Nephron progenitor cell (in vitro differentiated cells): ENCODE data around the gene SLC4A4.

Source experiments
- DNase-seq: peaks from one replicate; pipeline ENCODE4 v3.0.0; 2021
- H3K27ac Mint-ChIP-seq: 2 replicates; pipeline ENCODE4 v1.8.0; 2021; ENCODE audit warnings: mild to moderate bottlenecking, moderate library complexity, mixed read lengths
- H3K27me3 Mint-ChIP-seq: 2 replicates; pipeline ENCODE4 v1.8.0; 2021; ENCODE audit warnings: mild to moderate bottlenecking, low read depth, mixed read lengths; ENCODE audit not compliant: poor library complexity
- H3K36me3 Mint-ChIP-seq: 2 replicates; pipeline ENCODE4 v1.8.0; 2021; ENCODE audit warnings: low read depth, mixed read lengths
- H3K4me1 Mint-ChIP-seq: 2 replicates; pipeline ENCODE4 v1.8.0; 2021; ENCODE audit warnings: mixed read lengths
- H3K4me3 Mint-ChIP-seq: 2 replicates; pipeline ENCODE4 v1.8.0; 2021; ENCODE audit warnings: mild to moderate bottlenecking, moderate library complexity, mixed read lengths
- H3K9me3 Mint-ChIP-seq: 2 replicates; pipeline ENCODE4 v1.8.0; 2021; ENCODE audit warnings: mild to moderate bottlenecking, moderate library complexity, mixed read lengths
- TF ChIP-seq, protein P1 (sequence below): fragments of 200-600 bp; sonication (generic); IDR thresholded peaks from 2 replicates; pipeline ENCODE4 v1.5.0; 2021; ENCODE audit warnings: antibody characterized with exemption

SLC4A4 gene

DNA sequence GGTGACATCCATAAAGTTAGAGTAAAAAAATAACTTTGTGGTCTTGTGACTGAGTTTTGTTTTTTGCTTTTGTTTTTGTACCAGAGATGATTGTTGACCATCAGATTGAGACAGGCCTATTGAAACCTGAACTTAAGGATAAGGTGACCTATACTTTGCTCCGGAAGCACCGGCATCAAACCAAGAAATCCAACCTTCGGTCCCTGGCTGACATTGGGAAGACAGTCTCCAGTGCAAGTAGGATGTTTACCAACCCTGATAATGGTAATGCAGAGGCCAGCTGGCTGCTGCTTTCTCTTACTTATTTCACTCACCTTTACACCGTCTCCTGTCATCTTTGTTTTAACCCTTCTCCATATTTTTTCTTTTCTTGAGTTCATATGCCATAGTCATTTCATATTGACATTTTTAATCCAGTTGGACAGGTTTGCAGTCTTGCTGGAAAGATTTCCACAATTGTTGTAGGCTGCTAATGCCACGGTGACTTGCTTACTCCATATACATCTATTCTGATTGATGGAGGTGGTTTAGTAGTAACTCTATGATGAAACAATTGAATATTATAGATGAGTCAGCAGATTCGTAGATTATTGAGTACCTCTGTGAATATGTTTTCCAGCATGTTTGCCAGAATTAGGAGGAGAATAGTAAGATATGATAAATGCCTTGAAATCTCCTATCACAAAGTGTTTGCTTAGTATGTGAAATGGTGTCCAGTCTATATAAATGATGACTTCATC is 18.3 kb downstream of the SLC4A4 start:
- DNase-seq, result no peak
- TF ChIP-seq, protein P1, sequence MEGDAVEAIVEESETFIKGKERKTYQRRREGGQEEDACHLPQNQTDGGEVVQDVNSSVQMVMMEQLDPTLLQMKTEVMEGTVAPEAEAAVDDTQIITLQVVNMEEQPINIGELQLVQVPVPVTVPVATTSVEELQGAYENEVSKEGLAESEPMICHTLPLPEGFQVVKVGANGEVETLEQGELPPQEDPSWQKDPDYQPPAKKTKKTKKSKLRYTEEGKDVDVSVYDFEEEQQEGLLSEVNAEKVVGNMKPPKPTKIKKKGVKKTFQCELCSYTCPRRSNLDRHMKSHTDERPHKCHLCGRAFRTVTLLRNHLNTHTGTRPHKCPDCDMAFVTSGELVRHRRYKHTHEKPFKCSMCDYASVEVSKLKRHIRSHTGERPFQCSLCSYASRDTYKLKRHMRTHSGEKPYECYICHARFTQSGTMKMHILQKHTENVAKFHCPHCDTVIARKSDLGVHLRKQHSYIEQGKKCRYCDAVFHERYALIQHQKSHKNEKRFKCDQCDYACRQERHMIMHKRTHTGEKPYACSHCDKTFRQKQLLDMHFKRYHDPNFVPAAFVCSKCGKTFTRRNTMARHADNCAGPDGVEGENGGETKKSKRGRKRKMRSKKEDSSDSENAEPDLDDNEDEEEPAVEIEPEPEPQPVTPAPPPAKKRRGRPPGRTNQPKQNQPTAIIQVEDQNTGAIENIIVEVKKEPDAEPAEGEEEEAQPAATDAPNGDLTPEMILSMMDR, result no peak
- H3K4me1 Mint-ChIP-seq, result peaks cover 10% of the 10 kb centered on the region
- no peak overlapping the region for H3K27ac Mint-ChIP-seq
- H3K36me3 Mint-ChIP-seq, result no peaks in the 10 kb centered on the region
- H3K27me3 Mint-ChIP-seq, result peaks cover 2% of the 10 kb centered on the region
- no peak overlapping the region for H3K4me3 Mint-ChIP-seq
- no peaks in the 10 kb centered on the region for H3K9me3 Mint-ChIP-seq

DNA sequence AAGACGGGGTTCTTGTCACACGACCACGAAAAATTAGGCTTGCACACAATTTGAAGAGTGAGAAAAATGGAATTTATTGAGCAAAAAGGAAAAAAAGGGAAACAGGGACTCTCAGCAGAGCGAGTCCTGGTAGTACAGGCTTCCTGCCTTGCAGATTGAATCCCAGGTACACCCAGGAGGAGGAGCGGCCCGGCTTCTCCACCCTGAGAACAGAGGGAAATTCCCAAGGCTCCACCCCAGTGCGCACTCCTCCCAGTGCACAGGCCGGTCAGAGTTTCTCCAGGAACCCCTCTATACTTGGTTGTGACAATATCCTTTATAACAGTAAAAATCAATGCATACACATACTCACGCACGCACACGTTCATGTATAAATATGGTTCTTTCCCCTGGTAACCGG is 22.0 kb downstream of the SLC4A4 start:
- Mint-ChIP-seq H3K27me3 (peaks cover 4% of the 10 kb centered on the region), H3K27ac (no peak overlapping the region), H3K4me1 (peaks cover 5% of the 10 kb centered on the region), H3K36me3 (no peaks in the 10 kb centered on the region), H3K4me3 (no peak overlapping the region), H3K9me3 (no peaks in the 10 kb centered on the region)
- TF ChIP-seq, protein P1, result no peak
- no peak for DNase-seq

DNA sequence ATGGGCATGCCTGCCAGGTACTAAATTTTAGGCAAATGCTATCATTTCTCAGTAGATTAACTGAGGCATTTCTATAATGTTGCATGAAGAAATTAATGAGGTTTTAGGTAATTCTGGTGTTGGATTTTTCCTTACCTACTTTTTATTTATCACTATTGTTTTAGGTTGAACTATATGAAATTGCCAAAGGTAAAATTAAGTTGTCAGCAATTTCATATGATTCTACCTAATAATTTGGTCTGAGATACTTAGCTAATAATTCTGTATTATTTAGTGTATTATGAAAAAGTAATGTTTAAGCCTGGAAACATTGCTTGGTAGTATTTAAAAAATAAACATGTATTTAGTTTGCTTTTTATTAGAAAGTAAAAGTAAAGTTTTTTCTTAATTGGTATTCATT is 22.7 kb downstream of the SLC4A4 start:
- H3K36me3 Mint-ChIP-seq, result no peaks in the 10 kb centered on the region
- no peaks in the 10 kb centered on the region for H3K9me3 Mint-ChIP-seq
- H3K27ac Mint-ChIP-seq, result no peak overlapping the region
- H3K4me1 Mint-ChIP-seq, result peaks cover 5% of the 10 kb centered on the region
- DNase-seq, result no peak
- TF ChIP-seq, protein P1, result no peak
- H3K27me3 Mint-ChIP-seq, result peaks cover 4% of the 10 kb centered on the region
- no peak overlapping the region for H3K4me3 Mint-ChIP-seq

DNA sequence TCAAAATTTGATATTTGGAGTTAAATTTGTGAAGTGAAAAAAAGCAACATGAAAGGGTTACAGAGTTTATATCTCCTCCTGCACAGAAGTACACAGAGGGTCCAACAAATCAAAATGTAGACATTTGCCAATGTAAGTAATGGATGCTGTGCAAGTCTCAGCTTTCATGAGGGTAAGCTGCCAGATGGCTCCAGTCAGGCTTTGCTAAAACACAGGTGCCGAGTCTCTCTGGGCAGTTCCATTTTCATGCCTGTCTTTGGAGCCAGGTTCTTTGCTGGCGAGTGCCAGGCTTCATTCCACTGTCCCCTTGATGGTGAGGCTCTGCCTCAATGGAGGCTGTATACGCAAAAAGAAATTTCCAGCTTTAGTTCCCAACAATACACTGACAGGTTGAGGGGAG is 27.9 kb downstream of the SLC4A4 start:
- H3K9me3 Mint-ChIP-seq, result no peaks in the 10 kb centered on the region
- TF ChIP-seq, protein P1, result no peak
- no peak overlapping the region for H3K4me3 Mint-ChIP-seq
- H3K27ac Mint-ChIP-seq, result no peak overlapping the region
- peaks cover 5% of the 10 kb centered on the region for H3K4me1 Mint-ChIP-seq
- no peak for DNase-seq
- H3K36me3 Mint-ChIP-seq, result no peaks in the 10 kb centered on the region
- peaks cover 7% of the 10 kb centered on the region for H3K27me3 Mint-ChIP-seq

DNA sequence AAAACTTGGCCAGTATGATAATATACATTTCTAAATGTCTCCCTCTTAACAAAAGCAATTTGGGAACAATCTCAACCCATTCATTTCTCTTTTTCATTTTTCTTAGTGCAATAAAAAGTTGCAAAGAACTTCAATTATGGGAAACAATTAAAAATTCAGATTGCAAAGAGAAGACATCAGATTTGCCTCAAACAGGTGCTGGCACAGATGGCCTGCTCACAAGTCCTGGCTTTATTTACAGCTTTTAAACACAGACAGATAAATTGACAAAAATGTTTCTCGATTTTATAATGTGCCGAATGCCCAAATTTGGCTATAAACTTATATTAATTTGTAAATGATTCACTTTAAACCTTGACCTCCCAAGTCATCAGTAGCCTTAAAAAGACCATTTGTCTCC is 28.7 kb downstream of the SLC4A4 start:
- H3K36me3 Mint-ChIP-seq, result no peaks in the 10 kb centered on the region

More for the DNA sequence above, 28.7 kb downstream of the SLC4A4 start:
- H3K4me3 Mint-ChIP-seq, result no peak overlapping the region
- H3K27ac Mint-ChIP-seq, result no peak overlapping the region
- no peak for DNase-seq
- H3K4me1 Mint-ChIP-seq, result peaks cover 5% of the 10 kb centered on the region
- TF ChIP-seq, protein P1, result no peak
- peaks cover 7% of the 10 kb centered on the region for H3K27me3 Mint-ChIP-seq
- H3K9me3 Mint-ChIP-seq, result no peaks in the 10 kb centered on the region
